Stimulated activated CD4-positive, alpha-beta T cell treated with anti-CD3 and anti-CD28 coated beads, Interleukin-15, amount 100 ng/mL, for 1 hour (primary cell): ENCODE results near the gene MEIG1.
A peak's percentile ranks its signal among the peaks of the same experiment; 100 is the strongest.
"Not testable (repeated sequence)": the region's sequence is repeated elsewhere in the genome, so short reads cannot be mapped to it uniquely, and the experiment has no call there.

ENCODE experiments used
- DNase-seq, 2 donors: peaks; one replicate each; pipeline ENCODE4 v3.0.0-alpha.2; 2020; ENCODE audit warnings: low read depth in 1 of 2, low spot score in 1 of 2

Gene MEIG1

GRCh38 chr10:14954001-14954770 is 5.0 kb upstream of the MEIG1 start, which contains the start of gene DCLRE1C:
Gene DCLRE1C (minus strand): TSS chr10:14954096. CDS start chr10:14954010, 86 bp downstream.
- DNase-seq: peak; percentile 65 to 72

DNA sequence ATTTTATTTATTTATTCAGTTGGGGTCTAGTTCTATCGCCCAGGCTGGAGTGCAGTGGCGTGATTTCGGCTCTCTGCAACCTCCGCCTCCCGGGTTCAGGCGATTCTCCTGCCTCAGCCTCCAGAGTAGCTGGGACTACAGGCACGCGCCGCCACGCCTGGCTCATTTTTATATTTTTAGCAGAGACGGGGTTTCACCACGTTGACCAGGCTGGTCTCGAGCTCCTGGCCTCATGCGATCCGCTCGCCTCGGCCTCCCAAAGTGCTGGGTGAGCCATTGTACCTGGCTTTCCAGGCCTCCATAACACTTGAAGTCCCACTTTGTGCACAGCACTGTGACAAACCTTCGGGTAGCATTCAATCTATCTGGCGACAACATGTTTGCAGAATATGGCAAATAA is 4.3 kb upstream of the MEIG1 start:
- no peak for DNase-seq

- DNase-seq: no peak
Observed at GRCh38 chr10:14958872-14959220, 342 bp upstream of the MEIG1 start.

- DNase-seq: no peak
Observed at GRCh38 chr10:14967897-14968296, 8.7 kb downstream of the MEIG1 start.

- DNase-seq: peak in 1 of 2 donors; percentile 37
Observed at GRCh38 chr10:14971867-14972448, 12.8 kb downstream of the MEIG1 start.

GRCh38 chr10:14974153-14974998 is 15.2 kb downstream of the MEIG1 start:
- not testable (repeated sequence) for DNase-seq

DNA sequence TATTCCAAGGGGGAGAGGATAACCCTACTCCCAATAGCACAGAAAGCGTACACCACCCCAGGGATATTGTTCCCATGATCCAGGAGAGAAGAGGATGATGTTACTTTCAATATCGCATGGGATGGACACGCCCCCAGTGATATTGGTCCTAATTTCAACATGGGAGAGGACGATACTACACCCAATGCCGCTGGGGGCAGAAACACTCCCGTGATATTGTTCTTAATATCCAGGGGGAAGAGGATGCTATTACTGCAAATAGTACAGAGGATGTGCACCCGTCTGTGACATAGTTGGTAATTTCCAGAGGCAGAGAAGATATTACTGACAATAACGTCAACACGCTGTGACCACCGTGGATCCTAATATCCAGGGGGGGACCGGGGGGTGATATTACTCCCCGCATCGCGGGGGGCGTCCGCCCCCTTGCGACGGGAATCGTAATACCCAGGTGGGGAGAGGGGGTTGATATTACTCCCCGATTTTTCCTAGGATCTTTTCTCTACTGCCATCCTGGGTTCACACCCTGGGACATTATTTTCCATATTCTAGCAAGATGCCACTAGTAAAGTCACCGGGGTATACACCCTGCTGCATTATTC is 16.6 kb downstream of the MEIG1 start:
- DNase-seq: no peak

DNA sequence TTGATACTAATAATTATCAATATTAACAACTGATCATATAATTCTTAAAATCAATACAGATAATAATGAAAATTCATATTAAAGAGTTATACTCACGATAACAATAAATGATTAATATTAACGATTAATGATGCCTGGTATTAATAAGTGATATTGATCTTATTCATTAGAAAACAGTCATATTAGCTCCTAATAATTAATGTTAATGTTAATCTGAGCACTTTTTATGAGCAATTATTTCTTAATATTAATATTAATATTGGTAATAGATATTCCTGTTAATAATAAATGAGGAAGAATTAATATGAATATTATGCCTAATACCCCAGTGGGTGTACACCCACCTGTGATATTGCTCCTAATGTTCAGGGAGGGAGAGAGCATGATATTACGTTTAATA is 23.6 kb downstream of the MEIG1 start:
- DNase-seq: no peak

DNA sequence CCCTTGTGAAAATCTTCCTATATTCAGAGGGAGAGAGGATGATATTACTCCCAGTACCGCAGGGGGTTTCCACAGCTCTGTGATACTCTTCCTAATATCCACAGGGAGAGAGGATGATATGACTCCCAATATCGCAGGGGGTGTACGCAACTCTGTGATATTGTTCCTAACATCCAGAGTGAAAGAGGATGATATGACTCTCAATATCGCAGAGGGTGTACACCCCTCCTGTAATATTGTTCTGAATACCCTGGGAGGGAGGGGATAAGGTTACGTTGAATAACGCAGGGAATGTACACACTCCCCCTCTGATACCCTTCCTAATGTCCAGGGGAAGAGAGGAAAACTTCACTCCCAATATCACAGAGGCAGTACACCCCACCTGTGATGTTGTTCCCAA is 30.4 kb downstream of the MEIG1 start:
- not testable (repeated sequence) for DNase-seq

- DNase-seq: peak in 1 of 2 donors; percentile 51
Observed at GRCh38 chr10:14991035-14991749, 32.0 kb downstream of the MEIG1 start.

DNA sequence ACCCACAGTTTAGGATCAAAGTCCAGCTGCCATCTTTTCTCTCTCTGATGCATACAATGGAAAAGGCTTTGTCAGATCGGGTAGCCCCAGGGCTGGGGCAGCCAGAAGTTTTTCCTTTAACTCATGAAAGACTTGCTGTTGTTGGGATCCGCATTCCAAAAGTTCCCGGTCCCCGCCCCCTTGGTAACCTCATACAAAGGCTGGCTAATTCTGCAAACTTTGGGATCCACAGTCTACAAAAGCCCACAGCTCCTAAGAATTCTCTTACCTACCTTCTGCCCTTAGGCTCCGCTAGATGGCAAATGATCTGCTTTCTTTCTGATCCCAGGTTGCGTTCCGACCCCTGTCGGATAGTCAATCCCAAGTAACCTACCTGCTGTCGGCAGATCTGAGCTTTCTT is 33.1 kb downstream of the MEIG1 start:
- DNase-seq: not testable (repeated sequence)

- not testable (repeated sequence) for DNase-seq
Observed at GRCh38 chr10:14993500-14994455, 34.6 kb downstream of the MEIG1 start.

- DNase-seq: no peak
Observed at GRCh38 chr10:14995964-14996565, 36.9 kb downstream of the MEIG1 start.

DNA sequence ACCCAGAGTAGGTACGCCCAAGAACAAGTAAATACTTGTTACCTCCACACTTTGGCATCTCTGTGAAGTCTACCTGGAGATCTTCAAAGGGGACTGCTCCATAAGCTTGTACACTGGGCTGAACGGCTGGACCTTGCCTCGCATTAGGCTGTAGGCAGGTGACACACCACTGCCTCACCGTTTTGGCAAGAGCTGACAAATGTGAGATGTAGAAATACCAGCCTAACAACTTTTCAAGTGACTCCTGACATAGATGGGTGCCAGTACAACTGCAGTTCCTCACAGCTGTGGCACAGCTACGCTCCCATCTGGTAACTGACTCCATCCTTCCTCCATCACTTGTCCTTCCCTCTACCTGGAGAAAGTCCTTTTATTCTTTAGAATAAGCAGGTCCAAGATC is 54.3 kb downstream of the MEIG1 start:
- DNase-seq: not testable (repeated sequence)

DNA sequence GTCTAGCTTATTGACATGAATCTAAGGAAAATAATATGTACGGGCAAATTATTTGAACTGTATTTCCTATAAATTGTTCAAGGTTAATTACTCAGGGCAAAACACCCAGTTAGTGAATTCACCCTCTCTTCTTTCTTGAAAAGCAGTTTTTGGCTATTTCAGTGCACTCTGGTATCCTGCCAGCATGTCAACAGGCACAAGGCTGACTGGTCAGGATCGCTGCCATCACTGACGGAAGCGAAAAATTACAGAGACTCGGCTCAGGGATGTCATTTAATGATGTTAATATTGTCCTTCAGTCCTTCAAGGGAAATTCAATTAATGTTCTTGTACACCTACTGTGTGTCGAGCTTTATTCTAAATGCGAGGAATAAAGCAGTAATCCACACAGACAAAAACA is 56.3 kb downstream of the MEIG1 start:
- no peak for DNase-seq

GRCh38 chr10:15020966-15021365 is 61.8 kb downstream of the MEIG1 start:
- not testable (repeated sequence) for DNase-seq
